LNCAP (cell line): ENCODE measurements around the gene HSD17B3.
A peak's percentile ranks its signal among the peaks of the same experiment; 100 is the strongest.

Experiments used
- CTCF ChIP-seq: fragments of 450-650 bp; IDR thresholded peaks from 2 replicates; pipeline ENCODE4 v1.5.1; 2017; ENCODE audit warnings: mild to moderate bottlenecking

HSD17B3 gene

GRCh38 chr9:96219900-96220257 lies 82.1 kb downstream of the HSD17B3 start:
- TF ChIP-seq CTCF = no peak

GRCh38 chr9:96219026-96219899 lies 82.7 kb downstream of the HSD17B3 start:
- no peak for TF ChIP-seq CTCF

- TF ChIP-seq CTCF = peak; percentile 90
Observed at GRCh38 chr9:96217754-96218693, 84.0 kb downstream of the HSD17B3 start.

- TF ChIP-seq CTCF = no peak
Observed at GRCh38 chr9:96217294-96217707, 84.7 kb downstream of the HSD17B3 start.

GRCh38 chr9:96216583-96216982 lies 85.4 kb downstream of the HSD17B3 start:
- no peak for TF ChIP-seq CTCF

- no peak for TF ChIP-seq CTCF
Observed at GRCh38 chr9:96215841-96216240, 86.1 kb downstream of the HSD17B3 start.

GRCh38 chr9:96214635-96215034 lies 87.3 kb downstream of the HSD17B3 start:
- TF ChIP-seq CTCF = no peak
